GM21619 (cell line): ENCODE data around the gene TFIP11.
"Not testable (repeated sequence)": the region's sequence is repeated elsewhere in the genome, so short reads cannot be mapped to it uniquely, and the experiment has no call there.

Experiments used
- ATAC-seq: cut with Tn5 transposase; IDR thresholded peaks from one replicate; pipeline ENCODE4 v1.9.1; 2021; ENCODE audit not compliant: unreplicated experiment

Gene TFIP11

DNA sequence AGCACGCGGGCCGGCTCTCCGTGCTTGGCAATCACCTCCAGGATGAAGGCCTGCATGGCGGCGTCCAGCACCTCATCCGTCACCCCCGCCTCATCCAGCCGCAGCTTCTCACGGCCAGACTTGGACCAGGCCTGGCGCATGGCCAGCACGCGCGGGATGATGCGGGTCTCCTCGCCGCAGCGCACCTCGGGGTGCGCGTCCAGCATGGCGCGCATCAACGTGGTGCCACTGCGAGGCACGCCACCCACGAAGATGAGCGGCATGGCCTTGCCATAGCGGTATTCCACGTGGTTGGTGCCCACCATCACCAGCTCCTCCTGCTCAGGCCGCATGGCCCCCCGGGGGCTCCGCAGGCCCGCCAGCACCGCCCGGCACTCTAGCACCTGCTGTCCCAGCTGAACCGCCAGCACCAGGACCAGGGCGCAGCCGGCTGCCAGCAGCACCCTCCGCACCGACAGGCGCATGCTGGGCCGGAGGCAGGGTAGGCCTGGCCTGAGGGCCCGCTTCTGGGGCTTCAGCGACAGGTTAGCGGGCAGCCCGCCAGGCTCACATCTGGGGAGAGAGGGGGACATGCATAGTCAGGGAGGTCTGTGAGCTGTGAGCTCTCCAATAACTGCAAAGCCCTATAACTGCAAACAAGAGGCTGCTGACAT lies 29.0 kb upstream of the TFIP11 start:
- no peak for ATAC-seq

DNA sequence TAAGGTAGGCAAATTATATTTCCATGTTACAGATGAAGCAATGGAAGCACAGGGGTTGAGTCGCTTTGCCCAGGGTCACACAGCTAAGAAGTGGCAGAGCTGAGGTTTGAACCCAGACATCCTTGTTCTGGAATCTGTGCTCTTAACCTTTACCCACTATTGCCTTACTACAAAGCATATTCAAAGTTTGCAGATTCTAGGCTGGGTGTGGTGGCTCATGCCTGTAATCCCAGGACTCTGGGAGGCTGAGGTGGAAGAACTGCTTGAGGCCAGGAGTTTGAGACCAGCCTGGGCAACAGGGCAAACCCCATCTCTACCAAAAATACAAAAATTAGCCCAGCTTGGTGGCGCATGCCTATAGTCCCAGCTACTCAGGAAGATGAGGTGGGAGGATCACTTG lies 27.8 kb upstream of the TFIP11 start:
- no peak for ATAC-seq

DNA sequence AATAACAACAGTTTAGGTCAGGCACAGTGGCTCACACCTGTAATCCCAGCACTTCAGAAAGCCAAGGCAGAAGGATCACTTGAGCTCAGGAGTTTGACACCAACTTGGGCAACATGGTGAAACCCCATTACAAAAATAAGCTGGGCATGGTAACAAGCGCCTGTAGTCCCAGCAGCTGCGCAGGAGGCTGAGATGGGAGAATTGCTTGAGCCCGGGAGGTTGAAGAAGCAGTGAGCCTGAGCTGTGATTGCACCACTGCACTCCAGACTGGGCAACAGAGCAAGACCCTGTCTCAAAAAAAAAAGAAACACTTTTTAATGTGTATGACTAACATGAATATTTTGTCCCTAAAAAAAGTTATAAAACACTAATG lies 24.5 kb upstream of the TFIP11 start:
- ATAC-seq: no peak

DNA sequence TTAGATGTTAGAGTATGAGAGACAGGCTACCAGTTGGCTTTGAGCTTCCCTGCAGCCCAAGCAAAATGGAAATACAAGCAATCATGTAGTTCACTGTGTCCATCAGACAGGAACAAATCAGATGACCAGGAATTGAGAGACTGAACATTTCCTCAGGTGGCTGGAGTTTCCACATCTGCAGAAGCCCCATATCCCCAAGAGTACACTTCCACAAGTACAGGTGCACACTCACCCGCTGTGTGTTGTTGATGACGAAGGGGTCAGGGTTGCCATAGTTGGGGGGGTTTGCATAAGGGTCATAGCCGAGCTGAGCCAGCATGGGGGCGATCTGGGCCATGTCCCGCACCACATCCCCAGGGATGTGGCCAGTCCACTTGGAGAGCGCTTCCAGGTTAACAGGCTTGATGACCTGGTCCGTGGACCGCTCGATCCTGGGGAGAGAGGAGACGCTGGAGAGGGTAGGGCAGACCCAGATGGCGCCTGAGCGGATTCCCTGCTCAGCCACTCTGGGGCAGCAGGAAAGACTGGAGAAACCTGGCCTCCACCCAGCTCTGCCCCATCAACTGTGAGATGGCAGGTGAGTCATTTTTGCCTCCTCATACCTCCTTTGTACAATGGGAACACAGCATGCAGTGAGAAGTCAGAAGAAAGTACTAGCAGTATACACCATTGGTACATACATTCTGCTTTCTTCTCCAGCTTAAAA lies 23.9 kb upstream of the TFIP11 start:
- ATAC-seq: no peak

DNA sequence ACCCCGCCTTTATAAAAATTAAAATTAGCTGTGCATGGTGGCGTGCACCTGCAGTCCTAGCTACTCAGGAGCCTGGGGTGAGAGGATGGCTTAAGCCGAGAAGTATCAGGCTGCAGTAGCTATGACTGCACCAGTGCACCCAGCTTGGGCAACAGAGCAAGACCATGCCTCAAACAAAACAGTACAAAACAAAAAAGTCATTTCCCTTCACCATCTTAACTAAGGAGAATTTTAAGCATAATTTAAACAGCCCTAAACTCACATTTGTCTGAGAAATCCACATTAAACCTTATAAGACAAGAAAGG lies 23.3 kb upstream of the TFIP11 start:
- no peak for ATAC-seq

DNA sequence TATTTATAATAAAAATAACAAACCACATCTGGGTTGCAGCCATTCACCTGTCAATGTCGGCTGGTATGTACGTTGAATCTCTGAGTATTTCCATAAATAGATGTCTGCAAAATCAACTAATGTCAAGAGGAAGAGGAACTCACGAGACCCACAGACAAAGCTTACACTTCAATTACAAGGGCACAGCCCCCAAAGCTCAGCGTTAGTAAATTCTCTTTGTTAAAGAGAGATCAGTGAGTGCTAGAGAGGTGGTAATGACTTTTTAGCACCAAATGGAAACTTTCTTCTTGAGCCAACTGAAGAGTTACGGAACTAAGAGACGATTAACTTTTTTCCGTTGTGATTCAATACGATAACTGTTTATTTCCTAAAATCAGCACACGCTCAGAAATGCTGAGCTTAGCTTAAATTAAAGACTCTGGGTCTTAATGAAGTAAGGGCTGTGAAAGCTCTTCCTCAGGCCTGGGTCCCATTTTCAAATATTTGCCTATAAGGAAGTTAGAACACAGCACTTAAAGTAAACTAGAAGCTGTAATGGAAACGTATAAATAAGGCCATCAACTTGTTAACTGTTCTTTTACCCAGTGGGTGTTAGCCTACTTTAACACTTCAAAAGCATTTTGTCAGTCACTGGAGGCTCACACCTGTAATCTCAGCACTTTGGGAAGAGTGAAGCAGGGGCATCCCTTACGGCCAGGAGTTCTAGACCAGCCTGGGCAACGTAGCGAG lies 22.8 kb upstream of the TFIP11 start:
- no peak for ATAC-seq

DNA sequence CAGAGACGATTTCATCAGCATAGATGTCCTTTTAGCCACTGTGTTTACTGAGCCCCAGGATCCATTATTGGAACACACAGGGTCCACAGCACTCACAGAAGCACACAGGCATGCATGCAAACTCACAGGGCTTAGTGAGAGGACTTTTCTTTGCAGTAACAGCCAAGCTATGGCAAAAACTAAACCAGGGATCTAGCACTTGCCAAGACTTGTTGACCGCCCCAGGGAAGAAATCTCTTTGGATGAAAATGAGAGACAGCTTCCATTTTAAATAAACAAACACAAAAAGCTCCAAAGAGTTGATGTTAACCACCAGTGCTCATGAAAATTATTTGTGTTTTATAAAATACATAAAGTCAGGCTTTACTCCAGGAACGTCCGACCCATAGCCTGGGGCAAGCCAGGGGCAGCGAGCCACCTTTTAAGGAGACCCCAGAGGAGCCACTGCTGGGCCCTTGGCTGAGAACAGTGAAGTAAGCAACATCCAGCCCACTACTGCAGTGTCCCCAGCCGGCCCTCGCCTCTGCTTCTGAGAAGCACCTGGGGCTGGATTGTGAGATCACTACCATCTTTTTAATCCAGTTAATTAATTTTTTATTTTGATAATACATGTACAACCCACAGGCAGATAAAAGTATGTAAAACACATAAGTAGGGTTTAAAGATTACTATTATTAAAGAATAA lies 22.0 kb upstream of the TFIP11 start:
- no peak for ATAC-seq

DNA sequence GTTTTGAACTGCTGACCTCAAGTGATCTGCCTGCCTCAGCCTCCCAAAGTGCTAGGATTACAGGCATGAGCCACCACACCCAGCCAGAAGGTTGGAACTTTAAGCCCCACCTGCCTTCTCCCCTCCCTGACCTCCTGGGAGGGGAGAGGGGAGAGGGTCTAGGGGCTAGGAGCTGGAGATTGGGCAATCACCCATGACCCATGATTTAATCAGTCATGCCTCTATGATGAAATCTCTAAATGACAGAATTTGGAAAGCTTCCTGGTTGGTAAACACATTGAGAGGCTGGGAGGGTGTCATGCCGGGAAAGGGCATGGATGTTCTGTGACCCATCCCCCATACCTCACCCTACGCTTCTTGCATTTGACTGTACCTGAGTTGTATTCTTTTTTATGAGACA lies 17.1 kb upstream of the TFIP11 start:
- no peak for ATAC-seq

DNA sequence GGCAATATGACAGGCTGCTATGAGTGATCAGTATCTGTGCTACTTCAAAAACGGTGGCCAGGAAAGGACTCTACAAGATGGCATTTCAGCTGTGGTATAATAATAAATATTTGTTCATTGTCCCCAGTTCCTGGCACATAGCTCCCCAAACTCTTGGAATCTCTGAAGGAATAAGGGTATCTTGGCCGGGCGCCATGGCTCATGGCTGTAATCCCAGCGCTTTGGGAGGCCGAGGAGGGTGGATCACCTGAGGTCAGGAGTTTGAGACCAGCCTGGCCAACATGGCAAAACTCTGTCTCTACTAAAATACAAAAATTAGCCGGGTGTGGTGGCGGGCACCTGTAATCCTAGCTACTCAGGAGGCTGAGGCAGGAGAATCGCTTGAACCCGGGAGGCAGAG lies 16.2 kb upstream of the TFIP11 start:
- not testable (repeated sequence) for ATAC-seq

DNA sequence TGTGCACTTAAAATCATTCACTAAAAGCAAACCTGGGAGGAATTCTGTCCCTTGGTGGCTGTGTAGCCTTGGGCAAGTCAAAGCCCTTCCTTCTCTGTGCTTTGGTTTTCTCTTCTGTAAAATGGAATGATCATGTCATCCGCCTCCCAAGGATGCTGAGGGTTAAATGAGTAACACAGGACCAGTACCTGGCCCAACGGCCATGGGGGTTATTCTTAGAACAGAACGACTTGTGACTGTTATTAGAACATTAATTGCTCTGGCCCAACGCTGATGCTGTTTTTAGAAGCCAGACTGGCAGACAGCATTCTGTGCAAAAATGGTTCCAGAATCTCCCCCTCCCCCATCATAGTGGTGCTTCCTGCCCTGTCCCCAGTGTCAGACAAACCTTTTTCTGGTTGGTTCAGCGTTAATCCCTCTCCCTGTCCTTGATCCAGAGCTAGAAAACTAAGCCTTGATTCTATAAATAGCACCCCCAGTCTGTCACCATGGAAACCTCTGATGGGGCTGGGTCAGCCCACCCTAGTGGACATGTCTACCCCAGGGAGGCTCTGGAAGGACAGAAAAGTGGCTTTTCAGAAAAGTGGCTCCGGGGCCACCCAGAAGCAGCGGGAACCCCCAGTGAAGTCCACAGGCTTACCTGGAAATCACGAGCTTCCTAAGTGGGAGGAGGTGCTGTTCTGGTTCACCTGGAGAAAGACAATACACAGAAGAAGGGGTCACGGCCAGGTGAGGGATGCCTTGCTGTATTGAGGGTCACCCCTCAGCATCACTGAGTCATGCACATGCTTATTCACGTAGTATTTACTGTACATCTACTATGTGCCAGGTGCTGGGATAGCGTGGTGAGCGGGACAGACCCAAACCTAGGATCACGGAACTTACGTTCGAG lies 15.5 kb upstream of the TFIP11 start:
- no peak for ATAC-seq

DNA sequence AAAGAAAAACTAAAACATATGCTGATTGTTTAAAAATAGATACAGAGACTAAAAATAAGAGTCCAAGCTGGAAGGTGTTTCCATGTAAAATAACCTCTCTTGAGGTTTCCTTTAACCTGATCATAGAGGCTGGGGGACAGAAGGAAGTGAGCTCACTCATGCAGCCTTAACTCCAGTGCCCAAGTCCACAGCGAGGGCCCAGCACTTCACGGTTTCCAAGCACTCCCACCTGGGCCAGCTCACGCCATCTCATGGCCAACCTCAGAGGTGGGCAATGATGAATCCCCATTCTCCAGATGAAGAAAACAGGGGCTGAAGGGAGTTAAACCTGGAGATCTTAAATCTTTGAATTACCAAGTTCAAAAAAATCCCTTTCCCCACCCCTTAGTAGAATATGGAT lies 14.9 kb upstream of the TFIP11 start:
- ATAC-seq: no peak

DNA sequence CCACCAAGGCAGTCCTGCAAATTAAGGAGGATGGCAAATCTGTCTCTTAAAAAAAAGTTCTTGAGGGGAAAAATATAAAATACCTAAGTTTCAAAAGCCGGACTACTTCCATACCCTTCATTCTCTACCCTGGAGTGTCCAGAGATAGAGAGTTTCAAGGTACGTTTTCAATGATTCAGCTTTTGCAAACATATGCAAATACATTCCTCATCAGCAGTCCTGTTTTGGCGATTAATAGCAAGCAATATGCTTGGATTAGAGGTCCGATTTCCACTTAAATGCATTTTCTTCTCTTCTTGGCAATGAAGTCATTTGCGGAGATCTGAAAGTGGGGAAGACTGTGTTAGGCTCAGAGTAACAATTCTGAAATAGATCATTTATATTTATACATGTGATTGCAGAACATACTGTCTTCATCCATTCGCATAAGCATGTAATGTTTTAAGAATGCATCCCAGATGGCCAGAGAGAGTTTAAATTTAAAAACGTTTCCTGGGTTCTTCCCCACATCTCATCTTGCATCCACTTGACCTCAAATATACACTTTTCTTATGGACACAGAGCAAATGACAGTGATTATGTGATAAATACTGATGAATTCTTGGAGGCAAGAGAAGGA lies 13.8 kb upstream of the TFIP11 start:
- ATAC-seq: no peak

DNA sequence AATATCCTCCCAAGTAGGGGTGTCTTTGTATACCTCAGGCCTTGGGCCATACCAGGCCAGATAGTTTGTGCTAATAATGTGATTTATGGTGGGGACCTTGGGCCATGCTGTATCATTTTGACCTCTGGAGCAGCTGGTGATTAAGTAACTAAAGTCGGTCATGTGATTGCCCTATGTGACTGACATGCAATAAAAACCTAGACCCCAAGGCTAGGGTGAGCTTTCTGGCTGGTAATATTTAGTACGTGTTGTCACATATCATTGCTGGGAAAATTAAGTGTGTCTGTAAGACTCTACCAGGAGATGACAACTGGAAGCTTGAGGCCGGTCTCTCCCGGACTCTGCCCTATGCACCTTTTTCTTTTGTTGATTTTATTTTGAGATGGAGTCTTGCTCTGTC lies 12.6 kb upstream of the TFIP11 start:
- ATAC-seq: no peak

DNA sequence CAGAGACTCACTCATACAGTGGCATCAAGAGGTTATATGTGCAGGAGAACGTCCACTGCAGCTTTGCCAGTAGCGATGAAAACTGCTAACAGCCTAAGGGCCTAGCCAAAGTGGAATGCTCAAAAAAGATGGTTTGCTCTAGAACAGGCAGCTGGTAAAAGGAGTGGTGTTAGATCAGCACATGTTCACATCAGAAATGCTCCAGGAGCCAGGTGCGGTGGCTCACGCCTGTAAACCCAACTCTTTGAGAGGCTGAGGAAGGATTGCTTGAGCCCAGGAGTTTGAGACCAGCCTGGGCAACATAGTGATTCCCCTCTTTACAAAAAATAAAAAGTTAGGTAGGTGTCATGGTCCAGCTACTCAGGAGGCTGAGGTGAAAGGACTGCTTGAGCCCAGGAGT lies 10.3 kb upstream of the TFIP11 start:
- ATAC-seq: no peak

DNA sequence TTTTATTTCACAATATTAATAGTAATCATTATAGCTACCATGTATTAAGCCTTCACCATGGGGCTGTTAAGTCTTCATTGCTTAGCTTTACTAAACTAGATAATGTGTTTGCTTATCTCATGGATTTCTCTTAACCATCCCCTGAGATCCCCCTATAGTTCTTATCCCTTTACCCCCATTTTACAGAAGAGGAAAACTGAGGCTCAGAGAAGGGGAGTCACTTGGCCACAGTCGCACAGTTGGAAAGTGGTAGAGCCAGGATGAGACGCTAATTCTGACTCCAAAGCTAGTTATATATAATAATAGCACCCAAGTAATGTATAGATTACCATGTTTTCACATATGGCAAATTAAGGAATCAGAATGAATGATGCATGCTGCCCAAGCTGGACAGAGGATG lies 9.7 kb upstream of the TFIP11 start:
- ATAC-seq: no peak

DNA sequence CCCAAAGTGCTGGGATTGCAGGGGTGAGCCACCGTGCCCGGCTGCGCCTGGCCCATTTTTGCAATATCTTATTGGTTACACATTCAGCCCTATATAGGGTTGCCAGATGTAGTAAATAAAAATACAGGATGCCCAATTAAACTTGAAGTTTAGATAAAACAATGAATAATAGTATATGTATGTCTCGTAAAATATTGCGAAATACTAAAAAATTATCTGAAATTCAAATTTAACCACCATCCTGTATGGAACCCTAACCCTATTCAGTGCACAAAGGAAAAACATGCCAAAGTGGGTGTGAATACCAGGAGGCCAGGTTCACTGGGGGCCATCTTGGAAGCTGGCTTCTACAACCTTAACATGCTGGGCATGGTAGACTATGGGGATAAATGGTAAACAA lies 5.2 kb upstream of the TFIP11 start:
- no peak for ATAC-seq

DNA sequence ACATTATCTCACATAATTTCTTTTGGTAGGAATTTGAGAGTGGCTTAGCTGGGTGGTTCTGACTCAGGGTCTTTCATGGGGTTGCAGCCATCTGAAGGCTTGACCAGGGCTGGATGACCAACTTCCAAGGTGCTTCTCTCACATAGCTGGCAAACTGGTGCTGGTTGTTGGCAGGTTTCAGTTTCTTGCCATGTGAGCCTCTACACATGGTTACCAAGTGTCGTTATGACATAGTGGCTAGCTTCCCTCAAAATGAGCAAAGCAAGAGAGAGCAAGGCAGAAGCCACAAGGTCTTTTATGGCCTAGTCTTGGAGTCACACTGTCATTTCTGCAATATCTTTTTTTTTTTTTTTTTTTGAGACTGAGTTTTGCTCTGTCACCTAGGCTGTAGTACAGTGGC lies 4.2 kb upstream of the TFIP11 start:
- no peak for ATAC-seq

DNA sequence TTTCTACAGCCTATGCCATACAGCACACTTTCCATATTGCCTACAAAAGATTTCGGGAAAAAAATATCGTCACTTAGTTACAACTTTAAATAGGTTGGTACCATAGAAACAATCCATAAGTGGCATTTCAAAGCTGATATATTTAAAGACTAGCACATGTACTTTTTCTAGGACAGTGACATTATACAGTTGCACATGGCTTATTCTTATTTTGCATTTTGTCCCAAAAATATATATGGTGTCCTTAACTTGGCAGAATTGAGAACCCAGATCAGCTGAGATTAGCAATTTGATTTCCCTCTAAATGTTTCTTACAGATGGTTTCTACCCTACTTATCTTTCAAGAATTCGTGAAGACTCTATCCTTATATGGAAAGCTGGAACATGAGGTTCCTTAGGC lies 3.7 kb upstream of the TFIP11 start:
- no peak for ATAC-seq

DNA sequence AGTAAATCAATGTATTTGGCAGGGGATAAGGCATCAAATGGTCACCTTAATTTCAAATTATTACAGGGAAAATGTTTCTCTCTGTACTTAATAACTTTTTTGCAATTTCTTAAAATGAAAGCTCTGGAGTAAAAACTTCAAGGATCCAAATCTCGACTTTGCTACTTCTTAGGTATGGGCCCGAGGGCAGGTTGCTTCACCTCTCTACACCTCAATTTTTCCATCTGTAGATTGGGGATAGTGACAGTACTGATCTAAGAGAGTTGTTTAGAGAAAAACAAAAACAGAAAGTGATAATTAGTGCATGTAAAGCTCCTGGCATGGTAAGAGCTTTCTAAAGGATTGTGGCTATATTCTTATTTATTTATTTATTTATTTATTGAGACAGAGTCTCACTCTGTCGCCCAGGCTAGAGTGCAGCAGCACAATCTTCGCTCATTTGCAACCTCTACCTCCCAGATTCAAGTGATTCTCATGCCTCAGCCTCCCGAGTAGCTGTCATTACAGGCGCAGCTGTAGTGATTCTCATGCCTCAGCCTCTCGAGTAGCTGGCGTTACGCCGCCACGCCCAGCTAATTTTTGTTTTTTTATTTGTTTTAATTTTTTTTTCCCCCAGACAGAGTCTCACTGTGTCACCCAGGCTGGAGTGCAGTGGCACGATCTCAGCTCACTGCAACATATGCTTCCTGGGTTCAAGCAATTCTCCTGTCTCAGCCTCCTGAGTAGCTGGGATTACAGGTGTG lies 2.3 kb upstream of the TFIP11 start:
- ATAC-seq: no peak

DNA sequence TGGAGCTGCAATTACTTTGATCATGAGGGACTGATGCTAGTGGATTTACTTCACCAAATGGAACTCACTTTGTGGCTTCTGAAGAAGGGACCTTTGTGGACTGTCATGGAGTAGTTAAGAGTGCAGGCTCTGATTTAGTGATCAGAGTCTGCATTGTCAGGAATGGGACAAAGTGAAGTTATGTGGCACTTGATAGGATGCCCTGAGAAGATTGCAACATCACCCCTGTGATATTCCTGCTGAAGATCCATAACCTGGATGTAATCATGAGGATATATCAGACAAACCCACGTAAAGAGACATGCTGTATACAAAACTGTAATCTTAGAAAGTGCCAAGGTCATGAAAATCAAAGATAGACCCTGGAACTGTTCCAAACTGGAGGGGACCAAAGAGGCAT lies 1.6 kb upstream of the TFIP11 start:
- ATAC-seq: no peak
